Tibial nerve (tissue), 4 donors: ENCODE measurements around the gene PEX26. TPM values are rescaled to one million over a fixed set of nuclear protein-coding genes. Genes with fewer than 3 reads are reported as not detected.

ENCODE experiments used
- DNase-seq, 2 donors: peaks; one replicate each; pipeline ENCODE4 v3.0.0-alpha.2; 2019; ENCODE audit warnings: low spot score in 2 of 2
- H3K27ac ChIP-seq, 4 donors: fragments of 200-600 bp; sonication (generic) in 3 of 4; one replicate each; pipeline ENCODE4 v1.5.1; 2017 to 2019; ENCODE audit warnings: mild to moderate bottlenecking in 1 of 4
- H3K27me3 ChIP-seq, 2 donors: fragments of 200-600 bp; sonication (generic) in 1 of 2; one replicate each; pipeline versions ENCODE4 v1.5.1 to v1.6.0; 2017 to 2019
- H3K36me3 ChIP-seq, 3 donors: fragments of 200-600 bp; sonication (generic); one replicate each; pipeline ENCODE4 v1.5.1; 2018 to 2019
- H3K4me1 ChIP-seq, 4 donors: fragments of 200-600 bp; sonication (generic) in 3 of 4; one replicate each; pipeline ENCODE4 v1.5.1; 2017 to 2019
- H3K4me3 ChIP-seq, 4 donors: fragments of 200-600 bp; sonication (generic) in 3 of 4; one replicate each; pipeline ENCODE4 v1.5.1; 2017 to 2019; ENCODE audit warnings: mild to moderate bottlenecking in 1 of 4, moderate library complexity in 1 of 4
- H3K9me3 ChIP-seq, 4 donors: fragments of 200-600 bp; sonication (generic) in 3 of 4; one replicate each; pipeline ENCODE4 v1.5.1; 2017 to 2019
- EP300 ChIP-seq, 2 donors: sonication (generic); formaldehyde crosslinking; IDR thresholded peaks; one replicate each; pipeline ENCODE4 v1.6.1; 2017; ENCODE audit warnings: antibody characterized with exemption in 2 of 2, mild to moderate bottlenecking in 1 of 2
- POLR2A ChIP-seq, 2 donors: fragments of 450-650 bp; IDR thresholded peaks; one replicate each; pipeline ENCODE4 v1.6.1; 2017; ENCODE audit warnings: antibody characterized with exemption in 2 of 2, mild to moderate bottlenecking in 2 of 2, moderate library complexity in 2 of 2
- WGBS, 2 donors: methylation state at CpG; one replicate each; pipeline ENCODE4 v1.1.5; 2018; 5-methylcytosine and 5-hydroxymethylcytosine counted together
- total RNA-seq, 4 donors: library from RNA; depleted of rRNA; stranded (reverse); fragments of >200 nt; gene quantifications; one replicate each; pipeline ENCODE4 v1.1.0, GENCODE V29; 2016
- TF ChIP-seq, protein P1 (sequence below), 5 experiments: fragments of 200-600 bp in 3 of 5; fragments of 450-650 bp in 2 of 5; sonication (generic) in 3 of 5; IDR thresholded peaks; one replicate each; pipeline ENCODE4 v1.5.1; 2016 to 2019; ENCODE audit warnings: antibody characterized with exemption in 5 of 5, mild to moderate bottlenecking in 3 of 5, moderate library complexity in 2 of 5

PEX26 gene
- total RNA-seq, 4 donors from 2014 or later, result 15.3 to 36.3 (median 29.4) TPM

DNA sequence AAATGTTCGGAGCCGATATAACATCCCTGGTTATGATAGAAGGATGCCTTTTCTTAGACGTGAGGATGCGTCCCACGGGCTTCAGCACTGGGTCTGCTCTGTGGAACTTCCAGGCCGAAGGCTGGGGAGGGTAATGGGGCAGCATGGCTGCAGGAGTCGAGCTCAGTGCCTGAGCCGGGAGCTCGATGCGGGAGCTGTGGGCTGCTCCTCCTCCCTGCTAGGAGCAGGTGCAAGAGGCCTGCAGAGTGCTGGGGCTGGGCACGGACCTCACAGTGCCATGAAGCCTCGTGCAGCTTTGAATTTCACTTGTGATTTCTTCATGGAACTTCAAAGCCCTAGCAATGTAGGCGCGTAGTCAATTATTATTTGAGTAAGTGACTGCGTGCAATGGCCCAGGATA, 38.8 kb downstream of the PEX26 start:
- no peaks in the 10 kb centered on the region for H3K9me3 ChIP-seq
- no peak overlapping the region for H3K4me3 ChIP-seq
- 89 to 90% methylated on average over 15 of the region's 15 CpGs for WGBS, 2 donors
- H3K36me3 ChIP-seq, result peaks cover 0 to 5% (median 0%) of the 10 kb centered on the region in 3 donors
- H3K27ac ChIP-seq, result no peak overlapping the region
- peaks cover 0 to 1% of the 10 kb centered on the region in 2 donors for H3K27me3 ChIP-seq
- H3K4me1 ChIP-seq, result peaks cover 0 to 3% (median 0%) of the 10 kb centered on the region in 4 donors
- no peak for DNase-seq
- TF ChIP-seq, protein P1, sequence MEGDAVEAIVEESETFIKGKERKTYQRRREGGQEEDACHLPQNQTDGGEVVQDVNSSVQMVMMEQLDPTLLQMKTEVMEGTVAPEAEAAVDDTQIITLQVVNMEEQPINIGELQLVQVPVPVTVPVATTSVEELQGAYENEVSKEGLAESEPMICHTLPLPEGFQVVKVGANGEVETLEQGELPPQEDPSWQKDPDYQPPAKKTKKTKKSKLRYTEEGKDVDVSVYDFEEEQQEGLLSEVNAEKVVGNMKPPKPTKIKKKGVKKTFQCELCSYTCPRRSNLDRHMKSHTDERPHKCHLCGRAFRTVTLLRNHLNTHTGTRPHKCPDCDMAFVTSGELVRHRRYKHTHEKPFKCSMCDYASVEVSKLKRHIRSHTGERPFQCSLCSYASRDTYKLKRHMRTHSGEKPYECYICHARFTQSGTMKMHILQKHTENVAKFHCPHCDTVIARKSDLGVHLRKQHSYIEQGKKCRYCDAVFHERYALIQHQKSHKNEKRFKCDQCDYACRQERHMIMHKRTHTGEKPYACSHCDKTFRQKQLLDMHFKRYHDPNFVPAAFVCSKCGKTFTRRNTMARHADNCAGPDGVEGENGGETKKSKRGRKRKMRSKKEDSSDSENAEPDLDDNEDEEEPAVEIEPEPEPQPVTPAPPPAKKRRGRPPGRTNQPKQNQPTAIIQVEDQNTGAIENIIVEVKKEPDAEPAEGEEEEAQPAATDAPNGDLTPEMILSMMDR (IDR thresholded peaks at IDR 0.05), result no peak
- TF ChIP-seq POLR2A (IDR thresholded peaks at IDR 0.05) (no peak), EP300 (IDR thresholded peaks at IDR 0.05) (no peak)

DNA sequence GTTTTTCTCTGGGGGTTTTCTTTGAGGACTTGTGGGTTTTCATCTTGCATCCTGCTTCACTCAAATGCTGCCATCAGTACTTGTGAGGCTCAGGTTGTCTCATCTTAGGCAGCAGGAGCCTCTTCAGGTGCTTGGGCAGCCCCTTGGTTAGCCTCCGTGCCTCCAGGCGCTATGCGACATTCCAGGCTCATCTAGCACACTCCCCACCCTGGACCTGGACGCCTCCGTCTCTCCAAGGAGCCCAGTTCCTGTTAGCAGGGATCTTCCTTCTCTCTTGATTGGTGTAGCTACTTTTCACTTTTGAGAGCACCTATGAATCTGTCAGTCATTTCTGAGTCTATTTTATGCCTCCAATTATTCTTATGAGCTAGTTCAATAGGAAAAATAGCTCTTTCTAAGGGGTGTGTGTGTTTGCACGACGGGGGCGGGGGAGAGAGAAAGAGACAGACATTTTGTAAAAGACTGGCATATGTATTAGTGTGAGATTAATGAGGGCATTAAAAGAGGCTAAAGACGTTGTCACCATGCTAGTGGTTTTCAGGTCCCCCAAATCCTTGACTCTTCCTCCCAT, 40.6 kb downstream of the PEX26 start:
- Histone ChIP-seq H3K9me3 (no peaks in the 10 kb centered on the region), H3K27me3 (no peaks in the 10 kb centered on the region), H3K27ac (no peak overlapping the region), H3K36me3 (peaks cover 0 to 14% (median 0%) of the 10 kb centered on the region in 3 donors), H3K4me1 (no peaks in the 10 kb centered on the region), H3K4me3 (no peak overlapping the region)
- DNase-seq, result no peak
- 85 to 88% methylated on average over 9 of the region's 9 CpGs for WGBS, 2 donors
- TF ChIP-seq, protein P1 (IDR thresholded peaks at IDR 0.05), result no peak
- no peak for TF ChIP-seq EP300 (IDR thresholded peaks at IDR 0.05)
- TF ChIP-seq POLR2A (IDR thresholded peaks at IDR 0.05), result no peak

DNA sequence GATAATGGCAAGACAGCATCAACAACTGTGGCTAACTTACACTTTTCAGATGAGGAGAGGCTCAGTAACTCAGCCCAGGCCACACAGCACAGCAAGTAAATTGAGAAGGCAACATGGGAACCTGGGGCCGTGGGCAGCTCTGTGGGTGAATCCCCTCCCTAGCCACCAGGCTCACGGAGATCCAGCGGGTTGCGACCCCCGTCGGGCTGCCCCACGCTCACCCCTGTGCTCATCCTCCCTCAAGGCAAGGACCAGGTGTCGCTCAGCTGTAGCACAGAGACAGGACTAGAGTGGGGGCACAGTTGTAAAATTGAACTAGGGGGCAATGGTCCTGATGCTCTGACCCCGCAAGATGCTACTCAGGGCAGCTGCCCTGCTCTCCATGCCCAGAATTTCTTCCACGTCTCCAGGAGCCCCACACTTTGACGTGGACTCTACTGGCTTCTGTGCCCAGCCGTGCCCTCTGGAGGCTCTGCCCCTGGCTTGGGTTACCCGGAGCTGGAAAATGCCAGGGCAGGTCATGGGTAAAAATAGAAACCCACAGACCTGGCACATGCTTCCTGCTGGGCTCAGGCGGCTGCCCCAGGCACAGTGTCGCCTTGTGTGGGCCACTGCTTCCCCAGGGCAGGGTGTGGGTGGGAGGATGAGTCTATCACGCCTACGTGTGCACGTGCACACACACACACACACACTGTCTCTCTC, 41.8 kb downstream of the PEX26 start:
- H3K9me3 ChIP-seq, result no peaks in the 10 kb centered on the region
- no peaks in the 10 kb centered on the region for H3K27me3 ChIP-seq
- peaks cover 0 to 21% (median 0%) of the 10 kb centered on the region in 3 donors for H3K36me3 ChIP-seq
- H3K4me1 ChIP-seq, result no peaks in the 10 kb centered on the region
- TF ChIP-seq EP300 (IDR thresholded peaks at IDR 0.05) (no peak), POLR2A (IDR thresholded peaks at IDR 0.05) (no peak)
- TF ChIP-seq, protein P1 (IDR thresholded peaks at IDR 0.05), result no peak
- no peak overlapping the region for H3K27ac ChIP-seq
- H3K4me3 ChIP-seq, result no peak overlapping the region
- 66 to 74% methylated on average over 10 to 18 of the region's 18 CpGs for WGBS, 2 donors
- DNase-seq, result no peak

DNA sequence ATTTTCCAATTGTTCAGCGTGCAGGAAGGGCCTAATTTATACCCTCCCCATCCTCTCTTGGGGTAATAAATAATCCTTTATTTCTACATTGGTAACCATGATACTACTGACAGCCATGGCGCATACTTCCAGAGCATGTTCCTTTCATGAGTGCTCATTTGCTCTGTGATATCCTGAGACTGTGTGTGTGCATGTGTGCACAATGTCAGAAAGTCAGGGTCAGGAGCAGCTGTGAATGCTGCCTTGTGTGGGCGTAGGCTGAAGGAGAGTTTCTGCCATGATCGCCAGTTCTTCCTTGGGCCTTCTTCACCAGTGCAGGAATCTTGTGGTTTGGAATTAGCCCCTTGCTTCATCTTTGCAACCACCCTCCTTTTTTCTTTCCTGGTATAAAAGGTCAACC, 43.1 kb downstream of the PEX26 start:
- Histone ChIP-seq H3K4me1 (no peaks in the 10 kb centered on the region), H3K27ac (no peak overlapping the region), H3K9me3 (no peaks in the 10 kb centered on the region), H3K4me3 (no peak overlapping the region), H3K27me3 (no peaks in the 10 kb centered on the region), H3K36me3 (peaks cover 0 to 21% (median 0%) of the 10 kb centered on the region in 3 donors)
- TF ChIP-seq POLR2A (IDR thresholded peaks at IDR 0.05) (no peak), EP300 (IDR thresholded peaks at IDR 0.05) (no peak)
- TF ChIP-seq, protein P1 (IDR thresholded peaks at IDR 0.05), result no peak
- no peak for DNase-seq
- 58 to 64% methylated on average over 4 of the region's 4 CpGs for WGBS, 2 donors

DNA sequence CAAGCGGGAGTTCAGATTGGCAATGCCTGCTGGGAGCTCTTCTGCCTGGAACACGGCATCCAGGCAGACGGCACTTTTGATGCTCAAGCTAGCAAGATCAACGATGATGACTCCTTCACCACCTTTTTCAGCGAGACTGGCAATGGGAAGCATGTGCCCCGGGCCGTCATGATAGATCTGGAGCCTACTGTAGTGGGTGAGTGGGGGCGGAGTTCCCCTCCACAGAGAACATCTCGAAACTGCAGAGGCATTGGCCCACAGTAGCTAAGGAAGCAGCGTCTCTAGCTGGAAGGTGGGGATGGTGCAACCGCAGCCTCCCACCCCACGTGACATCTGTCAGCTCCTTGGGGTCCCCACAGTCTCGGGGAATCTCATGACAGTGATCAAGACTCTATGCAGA, 43.7 kb downstream of the PEX26 start:
- DNase-seq, result no peak
- 92 to 95% methylated on average over 13 of the region's 13 CpGs for WGBS, 2 donors
- no peaks in the 10 kb centered on the region for H3K9me3 ChIP-seq
- peaks cover 0 to 25% (median 0%) of the 10 kb centered on the region in 3 donors for H3K36me3 ChIP-seq
- H3K4me1 ChIP-seq, result no peaks in the 10 kb centered on the region
- TF ChIP-seq, protein P1 (IDR thresholded peaks at IDR 0.05), result no peak
- TF ChIP-seq EP300 (IDR thresholded peaks at IDR 0.05), result no peak
- no peak for TF ChIP-seq POLR2A (IDR thresholded peaks at IDR 0.05)
- no peak overlapping the region for H3K27ac ChIP-seq
- no peaks in the 10 kb centered on the region for H3K27me3 ChIP-seq
- no peak overlapping the region for H3K4me3 ChIP-seq
